ENCODE measurements around the gene LINGO3.

Gene LINGO3

DNA sequence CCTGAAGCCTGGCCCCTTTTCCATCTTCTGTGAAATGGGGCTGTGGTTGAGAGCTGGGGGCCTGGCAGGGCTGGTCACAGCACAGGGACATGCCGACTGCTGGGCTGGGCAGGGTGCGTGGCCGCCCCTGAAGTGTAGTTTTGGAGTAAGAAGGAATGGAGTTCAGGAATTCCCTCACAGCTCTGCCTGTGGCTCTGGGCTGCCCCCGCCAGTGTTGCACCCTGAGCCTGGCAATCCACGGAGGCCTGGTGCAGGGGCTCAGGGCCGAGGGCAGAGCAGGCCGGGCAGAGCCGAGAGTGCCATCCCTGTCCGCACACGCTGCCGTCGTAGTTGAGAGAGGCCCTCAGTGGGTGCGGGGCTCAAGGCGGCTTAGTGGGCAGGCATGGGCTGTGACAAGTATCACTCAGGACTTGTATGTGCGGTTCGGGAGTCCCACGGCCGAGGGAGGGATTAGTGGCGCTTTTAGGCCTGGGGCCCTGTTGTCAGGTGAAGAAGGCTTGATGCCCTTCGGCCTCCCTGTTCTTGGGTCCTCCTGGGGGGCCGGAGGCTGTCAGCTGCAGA is 30.2 kb upstream of the LINGO3 start:
- FAIRE-seq: no peak
- TF ChIP-seq POLR2AphosphoS5 (IDR thresholded peaks at IDR 0.05; ENCODE audit: low read depth, low read length) (no peak), POLR2A (IDR thresholded peaks at IDR 0.05; ENCODE audit: low read depth, low read length) (no peak), TAF1 (IDR thresholded peaks at IDR 0.05; ENCODE audit: borderline replicate concordance, low read depth, low read length) (no peak)
- DNase-seq (ENCODE audit: insufficient read length): no peak

DNA sequence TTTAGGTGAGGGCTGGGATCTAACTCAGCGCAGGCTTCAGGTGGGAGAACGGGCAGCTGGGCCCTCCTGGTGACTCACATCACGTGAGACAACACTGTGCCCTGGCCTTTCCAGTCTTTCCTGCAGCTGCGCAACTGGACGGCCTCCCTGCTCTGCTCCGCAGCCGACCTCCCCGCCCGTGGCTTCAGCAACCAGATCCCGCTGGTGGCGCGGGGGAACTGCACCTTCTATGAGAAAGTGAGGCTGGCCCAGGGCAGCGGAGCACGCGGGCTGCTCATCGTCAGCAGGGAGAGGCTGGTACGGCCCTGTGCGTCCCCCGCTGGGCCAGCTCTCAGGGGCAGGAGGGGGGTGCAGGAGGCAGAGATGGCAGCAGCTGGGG is 29.4 kb upstream of the LINGO3 start:
- TF ChIP-seq POLR2A (IDR thresholded peaks at IDR 0.05; ENCODE audit: low read depth, low read length) (no peak), TAF1 (IDR thresholded peaks at IDR 0.05; ENCODE audit: borderline replicate concordance, low read depth, low read length) (no peak), POLR2AphosphoS5 (IDR thresholded peaks at IDR 0.05; ENCODE audit: low read depth, low read length) (no peak)
- FAIRE-seq (no peak), DNase-seq (ENCODE audit: insufficient read length) (no peak)

DNA sequence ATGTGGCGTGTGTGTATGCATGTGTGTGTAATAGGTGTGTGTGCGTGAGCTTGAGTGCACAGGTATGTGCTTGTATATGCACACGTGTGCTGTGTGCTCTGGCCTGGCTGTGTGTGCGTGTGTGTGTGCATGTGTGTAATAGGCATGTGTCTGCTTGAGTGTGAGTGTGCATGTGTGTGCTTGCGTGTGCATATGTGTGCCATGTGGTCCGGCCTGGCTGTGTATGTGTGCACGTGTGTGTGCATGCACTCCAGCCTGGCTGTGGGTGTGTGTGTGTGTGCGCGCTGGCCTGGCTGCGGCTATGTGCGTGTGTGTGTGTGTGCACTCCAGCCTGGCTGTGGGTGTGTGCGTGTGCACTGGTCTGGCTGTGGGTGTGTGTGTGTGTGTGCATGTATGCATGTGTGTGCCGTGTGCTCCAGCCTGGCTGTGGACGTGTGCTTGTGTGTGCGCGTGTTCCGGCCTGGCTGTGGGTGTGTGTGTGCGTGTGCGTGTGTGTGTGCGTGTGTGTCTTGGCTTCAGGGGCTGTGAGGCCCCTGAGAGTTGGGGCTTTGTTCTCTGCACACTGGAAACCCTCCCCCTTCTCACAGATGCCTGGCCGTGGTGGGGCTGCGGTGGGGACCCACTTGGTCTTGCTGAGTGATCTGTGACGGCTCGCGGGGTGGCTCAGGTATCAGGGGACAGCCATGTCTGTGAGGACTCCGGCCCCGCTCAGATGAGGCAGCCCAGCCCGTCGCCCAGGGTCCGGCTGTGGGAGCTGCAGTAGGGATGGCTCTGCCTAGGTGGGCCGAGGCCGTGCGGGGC is 28.8 kb upstream of the LINGO3 start:
- TF ChIP-seq POLR2AphosphoS5 (IDR thresholded peaks at IDR 0.05; ENCODE audit: low read depth, low read length) (0 out of 2 replicates have a peak, but pooled peaks have one; percentile 37), POLR2A (IDR thresholded peaks at IDR 0.05; ENCODE audit: low read depth, low read length) (no peak)
- peak; percentile 67 for FAIRE-seq
- no peak for DNase-seq (ENCODE audit: insufficient read length)

DNA sequence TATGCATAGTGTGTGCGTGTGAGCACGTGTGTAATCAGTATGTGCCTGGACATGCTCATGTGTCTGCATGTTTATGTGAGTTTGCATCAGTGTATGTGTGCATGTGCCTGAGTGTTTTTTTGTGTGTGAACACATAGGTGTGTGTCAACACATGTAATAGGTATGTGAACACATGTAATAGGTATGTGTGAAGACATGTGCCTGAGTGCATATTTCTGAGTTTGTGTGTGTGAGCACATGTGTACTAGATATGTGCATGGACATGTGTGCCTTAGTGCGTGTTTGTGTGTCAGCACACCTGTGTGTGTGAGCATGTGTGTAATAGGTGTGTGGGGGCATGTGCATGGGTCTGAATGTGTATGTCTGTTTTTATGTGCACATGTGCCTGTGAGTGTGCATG is 27.9 kb upstream of the LINGO3 start:
- DNase-seq (ENCODE audit: insufficient read length): no peak
- TF ChIP-seq POLR2AphosphoS5 (IDR thresholded peaks at IDR 0.05; ENCODE audit: low read depth, low read length) (no peak), TAF1 (IDR thresholded peaks at IDR 0.05; ENCODE audit: borderline replicate concordance, low read depth, low read length) (no peak), POLR2A (IDR thresholded peaks at IDR 0.05; ENCODE audit: low read depth, low read length) (no peak)
- peak; percentile 24 for FAIRE-seq

DNA sequence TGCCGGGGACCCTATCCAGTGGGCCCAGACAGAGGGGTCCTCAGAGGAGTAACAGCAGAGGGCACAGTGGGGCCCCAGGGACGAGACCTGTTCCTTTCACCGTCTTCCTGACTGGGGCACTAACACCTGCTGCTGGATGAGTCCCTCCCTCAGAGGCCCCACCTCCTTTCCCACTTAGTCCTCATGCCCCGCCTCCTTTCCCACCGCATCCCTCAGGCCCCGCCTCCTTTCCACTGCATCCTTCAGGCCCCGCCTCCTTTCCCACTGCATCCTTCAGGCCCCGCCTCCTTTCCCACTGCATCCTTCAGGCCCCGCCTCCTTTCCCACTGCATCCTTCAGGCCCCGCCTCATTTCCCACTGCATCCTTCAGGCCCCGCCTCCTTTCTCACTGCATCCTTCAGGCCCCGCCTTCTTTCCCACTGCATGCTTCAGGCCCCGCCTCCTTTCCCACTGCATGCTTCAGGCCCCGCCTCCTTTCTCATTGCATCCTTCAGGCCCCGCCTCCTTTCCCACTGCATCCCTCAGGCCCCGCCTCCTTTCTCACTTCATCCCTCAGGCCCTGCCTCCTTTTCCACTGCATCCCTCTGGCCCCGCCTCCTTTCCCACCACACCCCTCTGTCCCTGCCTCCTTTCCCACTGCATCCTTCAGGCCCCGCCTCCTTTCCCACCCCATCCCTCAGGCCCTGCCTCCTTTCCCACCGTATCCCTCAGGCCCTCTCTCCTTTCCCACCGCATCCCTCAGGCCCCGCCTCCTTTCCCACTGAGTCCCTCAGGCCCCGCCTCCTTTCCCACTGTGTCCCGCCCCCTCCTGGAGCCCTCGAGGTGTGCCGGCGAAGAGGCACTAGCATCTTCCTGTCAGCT is 27.3 kb upstream of the LINGO3 start:
- TF ChIP-seq TAF1 (IDR thresholded peaks at IDR 0.05; ENCODE audit: borderline replicate concordance, low read depth, low read length): no peak
- no peak for TF ChIP-seq POLR2A (IDR thresholded peaks at IDR 0.05; ENCODE audit: low read depth, low read length)
- TF ChIP-seq POLR2AphosphoS5 (IDR thresholded peaks at IDR 0.05; ENCODE audit: low read depth, low read length): no peak
- FAIRE-seq: no peak
- no peak for DNase-seq (ENCODE audit: insufficient read length)

DNA sequence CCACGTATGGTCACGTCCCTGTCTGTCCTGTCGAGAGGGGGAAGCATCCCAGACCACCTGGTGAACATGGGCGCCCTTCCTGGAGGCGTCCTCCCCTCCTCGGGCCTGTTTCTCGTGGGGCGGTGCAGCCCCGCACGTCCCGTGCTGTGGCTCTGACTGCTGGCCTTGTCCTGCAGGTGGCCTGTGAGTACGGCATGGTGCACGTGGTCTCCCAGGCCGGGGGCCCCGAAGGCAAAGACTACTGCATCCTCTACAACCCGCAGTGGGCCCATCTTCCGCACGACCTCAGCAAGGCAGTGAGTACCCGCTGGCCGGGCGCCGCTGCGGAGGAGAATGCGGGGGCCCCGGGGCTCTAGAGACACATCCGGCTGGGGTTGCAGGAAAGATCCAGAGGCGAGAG is 26.5 kb upstream of the LINGO3 start:
- FAIRE-seq (no peak), DNase-seq (ENCODE audit: insufficient read length) (no peak)
- TF ChIP-seq TAF1 (IDR thresholded peaks at IDR 0.05; ENCODE audit: borderline replicate concordance, low read depth, low read length) (no peak), POLR2A (IDR thresholded peaks at IDR 0.05; ENCODE audit: low read depth, low read length) (no peak), POLR2AphosphoS5 (IDR thresholded peaks at IDR 0.05; ENCODE audit: low read depth, low read length) (no peak)

DNA sequence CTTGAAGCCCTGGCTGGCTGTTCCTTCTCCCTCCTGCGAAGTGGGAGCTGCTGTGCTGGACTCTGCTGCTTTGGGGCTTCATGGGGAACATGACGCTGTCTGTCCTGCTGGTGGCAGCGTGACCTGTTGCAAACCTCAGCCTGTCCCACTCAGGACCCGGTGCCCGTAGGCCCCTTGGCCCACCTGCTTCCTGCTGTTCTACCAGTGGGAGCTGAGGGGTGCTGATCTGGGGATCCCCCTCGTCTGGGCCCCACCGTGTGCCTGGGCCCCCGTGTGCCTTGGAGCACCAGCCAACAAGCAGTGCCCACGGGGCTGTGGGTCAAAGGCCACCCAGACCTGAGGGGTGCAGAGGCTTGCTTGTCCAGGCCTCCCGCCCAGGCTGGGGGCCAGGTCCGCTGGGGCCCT is 25.9 kb upstream of the LINGO3 start:
- FAIRE-seq: no peak

DNA sequence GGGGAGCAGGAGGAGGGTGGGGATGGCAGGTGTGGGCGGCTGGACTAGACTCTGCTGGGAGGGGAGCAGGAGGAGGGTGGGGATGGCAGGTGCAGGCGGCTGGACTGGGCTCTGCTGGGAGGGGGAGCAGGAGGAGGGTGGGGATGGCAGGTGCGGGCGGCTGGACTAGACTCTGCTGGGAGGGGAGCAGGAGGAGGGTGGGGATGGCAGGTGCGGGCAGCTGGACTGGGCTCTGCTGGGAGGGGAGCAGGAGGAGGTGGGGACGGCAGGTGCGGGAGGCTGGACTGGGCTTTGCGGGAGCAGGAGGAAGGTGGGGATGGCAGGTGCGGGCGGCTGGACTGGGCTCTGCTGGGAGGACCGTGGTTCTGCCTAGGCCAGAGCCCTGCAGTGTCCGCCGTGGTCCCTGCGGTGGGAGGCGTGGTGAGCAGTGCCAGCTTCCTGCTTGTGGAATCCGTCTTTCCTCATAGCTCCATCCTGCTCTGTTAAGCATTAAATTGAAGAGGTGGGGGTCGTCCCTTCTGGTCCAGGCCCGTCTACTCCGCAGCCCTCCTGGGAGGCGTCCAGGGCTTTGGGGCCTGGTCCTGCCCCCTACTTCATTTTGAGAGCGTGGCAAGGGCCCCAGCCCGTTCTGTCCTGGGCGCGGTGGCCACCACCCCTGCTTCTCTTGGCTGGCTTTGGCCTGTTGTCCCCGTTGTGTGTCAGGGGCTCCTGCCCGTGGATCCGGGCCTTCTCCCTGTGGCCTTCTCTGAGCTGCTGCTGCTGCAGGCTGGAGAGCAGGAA is 25.3 kb upstream of the LINGO3 start:
- DNase-seq (ENCODE audit: insufficient read length): no peak
- FAIRE-seq: no peak
- no peak for TF ChIP-seq TAF1 (IDR thresholded peaks at IDR 0.05; ENCODE audit: borderline replicate concordance, low read depth, low read length)
- TF ChIP-seq POLR2AphosphoS5 (IDR thresholded peaks at IDR 0.05; ENCODE audit: low read depth, low read length): no peak
- TF ChIP-seq POLR2A (IDR thresholded peaks at IDR 0.05; ENCODE audit: low read depth, low read length): no peak

More for the DNA sequence above, 25.9 kb upstream of the LINGO3 start:
- no peak for DNase-seq (ENCODE audit: insufficient read length)
- TF ChIP-seq POLR2A (IDR thresholded peaks at IDR 0.05; ENCODE audit: low read depth, low read length): no peak
- no peak for TF ChIP-seq TAF1 (IDR thresholded peaks at IDR 0.05; ENCODE audit: borderline replicate concordance, low read depth, low read length)
- TF ChIP-seq POLR2AphosphoS5 (IDR thresholded peaks at IDR 0.05; ENCODE audit: low read depth, low read length): no peak

DNA sequence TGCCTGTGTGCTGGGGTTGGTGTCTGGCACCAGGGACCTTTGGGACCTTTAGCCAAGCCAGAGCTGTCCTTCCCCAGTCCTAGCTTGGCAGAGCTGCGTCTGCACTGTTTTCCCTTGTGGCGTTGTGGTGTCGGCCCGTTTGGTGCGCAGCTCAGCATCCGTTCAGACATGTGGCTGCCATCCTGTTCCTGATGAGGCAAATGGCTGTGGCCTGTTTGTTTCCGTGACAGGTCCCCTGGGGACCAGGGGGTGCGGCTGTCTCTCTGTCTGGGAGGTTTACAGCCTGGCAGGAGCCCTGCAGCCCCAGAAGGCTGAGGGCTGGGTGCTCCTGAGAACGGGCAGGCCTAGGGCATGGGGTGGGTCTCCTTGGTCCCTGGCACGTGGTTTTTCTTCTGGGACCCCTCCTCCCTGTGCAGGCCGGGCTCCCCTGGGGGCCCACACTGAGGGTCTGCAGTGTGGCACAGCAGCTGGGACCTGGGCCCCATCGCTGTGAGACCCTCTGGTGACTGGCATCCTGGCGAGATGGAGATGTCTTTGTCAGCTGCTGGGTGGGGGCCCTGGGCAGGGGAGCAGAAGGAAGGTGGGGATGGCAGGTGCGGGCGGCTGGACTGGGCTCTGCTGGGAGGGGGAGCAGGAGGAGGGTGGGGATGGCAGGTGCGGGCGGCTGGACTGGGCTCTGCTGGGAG is 24.5 kb upstream of the LINGO3 start:
- peak; percentile 91 for FAIRE-seq
- TF ChIP-seq POLR2A (IDR thresholded peaks at IDR 0.05; ENCODE audit: low read depth, low read length) (peak; percentile 61), POLR2AphosphoS5 (IDR thresholded peaks at IDR 0.05; ENCODE audit: low read depth, low read length) (peak; percentile 64), TAF1 (IDR thresholded peaks at IDR 0.05; ENCODE audit: borderline replicate concordance, low read depth, low read length) (no peak)
- peak; percentile 69 for DNase-seq (ENCODE audit: insufficient read length)

DNA sequence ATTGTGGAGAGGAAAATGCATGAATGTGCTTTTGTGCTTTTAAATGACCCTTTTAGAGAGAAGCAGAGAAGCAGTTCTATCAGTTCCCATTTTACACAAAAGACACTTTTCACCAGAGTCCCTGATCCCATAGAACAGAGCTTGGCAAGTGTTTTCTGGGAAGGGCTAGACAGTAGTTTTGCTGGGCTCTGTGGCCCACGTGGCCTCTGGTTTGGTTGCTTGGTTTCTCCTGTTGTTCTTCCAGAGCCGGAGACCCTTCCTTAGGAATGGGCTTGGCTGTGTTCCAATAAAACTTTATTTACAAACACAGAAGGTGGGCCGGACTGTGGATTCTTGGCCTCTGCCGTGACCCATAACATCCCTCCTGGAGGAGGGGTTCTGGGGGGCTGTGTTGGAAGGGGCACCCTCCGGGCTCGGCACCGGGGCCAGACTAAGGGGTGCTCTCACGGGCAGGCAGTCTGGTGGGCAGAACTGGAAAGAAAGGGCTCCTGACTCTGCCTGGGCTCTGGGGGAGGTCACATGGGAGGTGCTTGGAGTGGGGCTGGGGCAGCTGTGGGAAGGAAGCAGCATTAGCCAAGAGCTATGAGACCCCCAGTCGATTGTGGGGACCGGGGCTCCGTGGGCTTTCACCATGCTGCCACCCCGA is 23.8 kb upstream of the LINGO3 start:
- FAIRE-seq: no peak
- DNase-seq (ENCODE audit: insufficient read length): no peak
- TF ChIP-seq TAF1 (IDR thresholded peaks at IDR 0.05; ENCODE audit: borderline replicate concordance, low read depth, low read length): no peak
- TF ChIP-seq POLR2AphosphoS5 (IDR thresholded peaks at IDR 0.05; ENCODE audit: low read depth, low read length): no peak
- TF ChIP-seq POLR2A (IDR thresholded peaks at IDR 0.05; ENCODE audit: low read depth, low read length): no peak

All from GM12892 (cell line).